IMR-90 (cell line): Measurements from ENCODE around the gene CYB561A3. TPM values are rescaled to one million over a fixed set of nuclear protein-coding genes. Genes with fewer than 3 reads are reported as not detected.
A peak's percentile ranks its signal among the peaks of the same experiment; 100 is the strongest.

Experiments used
- ATAC-seq: fragments of 200-7000 bp; cut with Tn5 transposase; 2 replicates; pipeline ENCODE4 v1.9.1; 2020; ENCODE audit warnings: low read depth, mild to moderate bottlenecking, moderate library complexity
- BruUV-seq: library from RNA; stranded (reverse); fragments of 400-500 nt; replicated peaks from 2 replicates; lab custom pipeline; 2021; lab: Mats Ljungman, UMichigan
- CTCF ChIA-PET: fragments of 300-600 bp; formaldehyde crosslinking; extraction: SDS; loops from one replicate; lab custom pipeline; 2021; ENCODE audit warnings: antibody characterized with exemption; lab: Yijun Ruan, JAX
- POLR2A ChIA-PET: fragments of 300-600 bp; sonication (Branson Sonifier 250); formaldehyde crosslinking; loops from one replicate; lab custom pipeline; 2022; ENCODE audit warnings: antibody characterized with exemption; ENCODE audit not compliant: unreplicated experiment; lab: Charles Lee
- DNase-seq: peaks from one replicate; pipeline ENCODE4 v3.0.0; 2013
- H2AFZ ChIP-seq: replicated peaks from 2 replicates; pipeline ENCODE3; 2013; ENCODE audit warnings: low read length, mild to moderate bottlenecking; ENCODE audit not compliant: poor library complexity
- H2AK5ac ChIP-seq: 2 replicates; pipeline ENCODE4 v1.6.1; 2013; ENCODE audit warnings: low read depth, low read length, inconsistent platforms
- H2AK9ac ChIP-seq: replicated peaks from 2 replicates; pipeline ENCODE3; 2013; ENCODE audit warnings: mild to moderate bottlenecking, low read depth, low read length, moderate library complexity; ENCODE audit not compliant: poor library complexity
- H2BK120ac ChIP-seq: 2 replicates; pipeline ENCODE4 v1.6.1; 2013; ENCODE audit warnings: low read depth, low read length, inconsistent platforms
- H2BK15ac ChIP-seq: 3 replicates; pipeline ENCODE4 v1.6.1; 2013; ENCODE audit warnings: low read depth, low read length, inconsistent platforms
- H2BK20ac ChIP-seq: 2 replicates; pipeline ENCODE4 v1.6.1; 2013; ENCODE audit warnings: low read depth, mild to moderate bottlenecking, inconsistent platforms, low read length, moderate library complexity
- H2BK5ac ChIP-seq: 2 replicates; pipeline ENCODE4 v1.6.1; 2013; ENCODE audit warnings: mild to moderate bottlenecking, low read depth, low read length, inconsistent platforms; ENCODE audit not compliant: poor library complexity, severe bottlenecking
- H3K14ac ChIP-seq: replicated peaks from 2 replicates; pipeline ENCODE4 v1.6.1; 2013; ENCODE audit warnings: low read depth, low read length, inconsistent platforms
- H3K18ac ChIP-seq: 2 replicates; pipeline ENCODE4 v1.6.1; 2013; ENCODE audit warnings: low read depth, low read length, control low read depth
- H3K23ac ChIP-seq: 2 replicates; pipeline ENCODE4 v1.6.1; 2013; ENCODE audit warnings: low read depth, low read length, inconsistent platforms
- H3K27ac ChIP-seq: 2 replicates; pipeline ENCODE4 v1.5.1; 2013; ENCODE audit warnings: mild to moderate bottlenecking, control low read depth, low read length; ENCODE audit not compliant: insufficient read depth
- H3K27me3 ChIP-seq: 2 replicates; pipeline ENCODE4 v1.6.1; 2013; ENCODE audit warnings: low read length; ENCODE audit not compliant: control insufficient read depth, insufficient read depth
- H3K36me3 ChIP-seq: 2 replicates; pipeline ENCODE4 v1.6.1; 2013; ENCODE audit warnings: low read length, mixed read lengths; ENCODE audit not compliant: control insufficient read depth, insufficient read depth
- H3K4ac ChIP-seq: 2 replicates; pipeline ENCODE4 v1.6.1; 2013; ENCODE audit warnings: low read depth, low read length, inconsistent platforms
- H3K4me1 ChIP-seq: 2 replicates; pipeline ENCODE4 v1.6.1; 2013; ENCODE audit warnings: low read length, mixed read lengths; ENCODE audit not compliant: control insufficient read depth, insufficient read depth
- H3K4me2 ChIP-seq: 2 replicates; pipeline ENCODE4 v1.6.1; 2013; ENCODE audit warnings: low read depth, mild to moderate bottlenecking, control low read depth, low read length, moderate library complexity
- H3K4me3 ChIP-seq: 2 replicates; pipeline ENCODE4 v1.5.1; 2013; ENCODE audit warnings: low read depth, mild to moderate bottlenecking, control low read depth, low read length, moderate library complexity; ENCODE audit not compliant: insufficient read depth
- H3K56ac ChIP-seq: 2 replicates; pipeline ENCODE4 v1.6.1; 2013; ENCODE audit warnings: low read length, inconsistent platforms; ENCODE audit not compliant: insufficient read depth; ENCODE audit errors: extremely low read depth
- H3K79me1 ChIP-seq, 2 experiments: 2 replicates each; pipeline ENCODE4 v1.6.1; 2013; ENCODE audit warnings: low read length in 2 of 2, inconsistent platforms in 1 of 2, low read depth in 1 of 2
- H3K9ac ChIP-seq: 2 replicates; pipeline ENCODE4 v1.6.1; 2013; ENCODE audit warnings: low read depth, low read length, control low read depth
- H3K9me1 ChIP-seq: 2 replicates; pipeline ENCODE4 v1.6.1; 2013; ENCODE audit warnings: low read length, inconsistent platforms; ENCODE audit not compliant: insufficient read depth
- H3K9me3 ChIP-seq: 2 replicates; pipeline ENCODE4 v1.6.1; 2013; ENCODE audit warnings: low read length; ENCODE audit not compliant: control insufficient read depth, insufficient read depth
- H4K20me1 ChIP-seq: 2 replicates; pipeline ENCODE4 v1.6.1; 2013; ENCODE audit warnings: low read length, inconsistent platforms; ENCODE audit not compliant: insufficient read depth
- H4K5ac ChIP-seq: 2 replicates; pipeline ENCODE4 v1.6.1; 2013; ENCODE audit warnings: mild to moderate bottlenecking, low read depth, low read length, control low read depth
- H4K8ac ChIP-seq, 2 experiments: 2 replicates each; pipeline ENCODE4 v1.6.1; 2013; ENCODE audit warnings: low read depth in 2 of 2, low read length in 2 of 2, control low read depth in 1 of 2, inconsistent platforms in 1 of 2
- H4K91ac ChIP-seq: 2 replicates; pipeline ENCODE4 v1.6.1; 2013; ENCODE audit warnings: low read depth, low read length, inconsistent platforms; ENCODE audit not compliant: insufficient read depth
- CHD1 ChIP-seq: IDR thresholded peaks from 2 replicates; pipeline ENCODE4 v1.6.1; 2012; ENCODE audit warnings: low read depth, low read length, improper control_type of control experiment
- SMC3 ChIP-seq: fragments of 150-350 bp; IDR thresholded peaks from 2 replicates; pipeline ENCODE4 v1.6.1; 2016; ENCODE audit warnings: low read depth, mild to moderate bottlenecking, antibody characterized with exemption, low read length, moderate library complexity
- whole genome bisulfite sequencing, 2 experiments: methylation state at CpG; one replicate each; pipeline versions ENCODE4 v1.1.5 to v1.1.7; 2013; ENCODE audit warnings: missing lambda C conversion rate in 2 of 2; ENCODE audit not compliant: insufficient read length in 1 of 2; ENCODE audit errors: extremely low coverage in 2 of 2; 5-methylcytosine and 5-hydroxymethylcytosine counted together
- dilution Hi-C: fragments of 300-500 bp; cut with HindIII; formaldehyde crosslinking; loops from one replicate; pipeline ENCODE4 v1.14.3; 2018; ENCODE audit warnings: low sequenced_read_pairs; ENCODE audit not compliant: unreplicated experiment
- in situ Hi-C: fragments of 300-500 bp; cut with MboI; formaldehyde crosslinking; loops from 3 replicates; pipeline ENCODE4 v1.14.3; 2019; ENCODE audit warnings: low sequenced_read_pairs, inconsistent platforms, mixed read lengths
- intact Hi-C: fragments of 100-400 bp; cut with micrococcal nuclease; formaldehyde crosslinking; loops from 2 replicates; pipeline ENCODE4 v1.10.0; 2022
- polyA plus RNA-seq, 3 experiments: library from polyadenylated mRNA; depleted of rRNA; stranded (reverse); fragments of >200 nt; gene quantifications; 2 replicates each; pipeline ENCODE4 v1.2.3, GENCODE V29; 2012; ENCODE audit warnings: low replicate concordance in 1 of 3
- total RNA-seq: library from RNA; depleted of rRNA; stranded (reverse); fragments of >200 nt; gene quantifications from 2 replicates; pipeline ENCODE4 v1.2.3, GENCODE V29; 2012
- TF ChIP-seq, protein P1 (sequence below): conservative IDR thresholded peaks from 2 replicates; pipeline ENCODE4 v1.5.1; 2012; ENCODE audit warnings: mild to moderate bottlenecking, low read depth, low read length, improper control_type of control experiment

The CYB561A3 gene
- total and polyA plus RNA-seq, 2 of the 4 experiments (the other 2 are of a cell fraction): 13.6 to 39.2 TPM

GRCh38 chr11:61392981-61393595 lies 31.4 kb upstream of the CYB561A3 start:
- BruUV-seq: no TSS peak
- Histone ChIP-seq H3K9ac (peak overlapping the region; percentile 88), H2BK20ac (no peak overlapping the region), H3K56ac (peak overlapping the region; percentile 79), H4K8ac (peak overlapping the region; percentile 98 to 100; a peak in 3 of 4 replicates), H3K27me3 (no peaks in the 10 kb centered on the region), H2BK5ac (no peak overlapping the region), H3K14ac (peak overlapping the region; percentile 90), H3K18ac (no peak overlapping the region), H3K4me2 (peak overlapping the region; percentile 91), H4K20me1 (no peaks in the 10 kb centered on the region), H3K23ac (peak overlapping the region; percentile 21; the same call in 1 of the 2 replicates), H3K4ac (peak overlapping the region; percentile 47), H3K27ac (peak overlapping the region; percentile 78), H3K9me3 (no peaks in the 10 kb centered on the region), H2BK15ac (peak overlapping the region; percentile 74; the same call in 1 of the 3 replicates), H2BK120ac (no peak overlapping the region), H3K4me1 (peaks cover 3% of the 10 kb centered on the region; the same call in 1 of the 2 replicates), H2AK5ac (no peak overlapping the region), H2AFZ (peak overlapping the region; percentile 100), H3K4me3 (peak overlapping the region; percentile 81), H4K91ac (peak overlapping the region; percentile 71; the same call in 1 of the 2 replicates), H3K79me1 (peaks cover 9 to 25% of the 10 kb centered on the region in 2 experiments; a peak in 3 of 4 replicates), H2AK9ac (peak overlapping the region; percentile 87), H3K36me3 (peaks cover 9% of the 10 kb centered on the region), H4K5ac (peak overlapping the region; percentile 95), H3K9me1 (peaks cover 3% of the 10 kb centered on the region; the same call in 1 of the 2 replicates)
- in situ Hi-C loops: no loop called here
- DNase-seq: peak; percentile 34
- peak; percentile 42 for ATAC-seq
- dilution Hi-C loops: no loop called here
- WGBS, 2 experiments: no CpG with 5 or more reads among the region's 15 CpGs
- ChIA-PET CTCF (interaction anchor here (1.0 to 2.1 kb wide), 6 partner anchors 9 to 61 kb away, joined by 3 to 10 read pairs (median 4); no protein-coding TSS in a partner anchor), POLR2A (interaction anchor here (0.6 to 1.4 kb wide), 3 partner anchors 9 to 37 kb away, joined by 4 to 6 read pairs (median 5); partner anchors contain the start of genes CPSF7 and SDHAF2)
- intact Hi-C loops: no loop called here
- TF ChIP-seq CHD1 (no peak), SMC3 (0 out of 2 replicates have a peak, but pooled peaks have one; percentile 9)
- TF ChIP-seq, protein P1, sequence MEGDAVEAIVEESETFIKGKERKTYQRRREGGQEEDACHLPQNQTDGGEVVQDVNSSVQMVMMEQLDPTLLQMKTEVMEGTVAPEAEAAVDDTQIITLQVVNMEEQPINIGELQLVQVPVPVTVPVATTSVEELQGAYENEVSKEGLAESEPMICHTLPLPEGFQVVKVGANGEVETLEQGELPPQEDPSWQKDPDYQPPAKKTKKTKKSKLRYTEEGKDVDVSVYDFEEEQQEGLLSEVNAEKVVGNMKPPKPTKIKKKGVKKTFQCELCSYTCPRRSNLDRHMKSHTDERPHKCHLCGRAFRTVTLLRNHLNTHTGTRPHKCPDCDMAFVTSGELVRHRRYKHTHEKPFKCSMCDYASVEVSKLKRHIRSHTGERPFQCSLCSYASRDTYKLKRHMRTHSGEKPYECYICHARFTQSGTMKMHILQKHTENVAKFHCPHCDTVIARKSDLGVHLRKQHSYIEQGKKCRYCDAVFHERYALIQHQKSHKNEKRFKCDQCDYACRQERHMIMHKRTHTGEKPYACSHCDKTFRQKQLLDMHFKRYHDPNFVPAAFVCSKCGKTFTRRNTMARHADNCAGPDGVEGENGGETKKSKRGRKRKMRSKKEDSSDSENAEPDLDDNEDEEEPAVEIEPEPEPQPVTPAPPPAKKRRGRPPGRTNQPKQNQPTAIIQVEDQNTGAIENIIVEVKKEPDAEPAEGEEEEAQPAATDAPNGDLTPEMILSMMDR: peak; percentile 39
